Tibial nerve (tissue), 4 donors: Measurements from ENCODE around the gene GRID1.

ENCODE experiments used
- EP300 ChIP-seq, 2 donors: sonication (generic); formaldehyde crosslinking; IDR thresholded peaks; one replicate each; pipeline ENCODE4 v1.6.1; 2017; ENCODE audit warnings: antibody characterized with exemption in 2 of 2, mild to moderate bottlenecking in 1 of 2
- TF ChIP-seq, protein P1 (sequence below), 5 experiments: fragments of 200-600 bp in 3 of 5; fragments of 450-650 bp in 2 of 5; sonication (generic) in 3 of 5; IDR thresholded peaks; one replicate each; pipeline ENCODE4 v1.5.1; 2016 to 2019; ENCODE audit warnings: antibody characterized with exemption in 5 of 5, mild to moderate bottlenecking in 3 of 5, moderate library complexity in 2 of 5

DNA sequence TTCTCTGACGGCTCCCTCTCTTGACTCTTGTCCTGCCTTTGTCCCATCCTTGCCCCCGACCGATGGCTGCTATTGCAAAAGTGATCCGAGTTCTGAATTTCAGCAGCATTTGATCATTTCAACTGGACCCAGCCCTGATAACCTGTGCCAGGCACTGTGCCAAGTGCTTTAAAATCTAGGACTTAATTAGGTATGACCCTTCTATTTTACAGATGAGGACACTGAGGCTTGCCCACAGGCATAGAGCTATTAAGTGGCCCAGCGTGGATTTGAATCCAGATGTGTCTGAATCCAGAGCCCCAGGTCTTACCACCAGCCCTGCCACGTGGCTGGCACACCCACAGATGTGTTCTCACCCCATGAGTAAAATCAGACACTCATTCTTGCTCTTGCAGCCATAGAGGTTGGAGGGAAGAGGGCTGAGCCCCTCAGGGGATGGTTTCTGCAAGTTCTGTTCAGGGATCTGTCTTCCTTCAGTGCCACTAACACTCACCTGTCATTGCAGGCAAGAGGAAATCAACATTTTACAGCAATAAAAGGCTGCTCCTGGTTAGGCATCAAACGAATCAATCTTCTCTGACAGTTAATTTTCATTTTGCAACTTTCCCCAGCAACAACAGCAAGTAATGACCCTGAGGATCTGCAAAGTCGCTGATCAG, 101.2 kb downstream of the GRID1 start:
- TF ChIP-seq, protein P1, sequence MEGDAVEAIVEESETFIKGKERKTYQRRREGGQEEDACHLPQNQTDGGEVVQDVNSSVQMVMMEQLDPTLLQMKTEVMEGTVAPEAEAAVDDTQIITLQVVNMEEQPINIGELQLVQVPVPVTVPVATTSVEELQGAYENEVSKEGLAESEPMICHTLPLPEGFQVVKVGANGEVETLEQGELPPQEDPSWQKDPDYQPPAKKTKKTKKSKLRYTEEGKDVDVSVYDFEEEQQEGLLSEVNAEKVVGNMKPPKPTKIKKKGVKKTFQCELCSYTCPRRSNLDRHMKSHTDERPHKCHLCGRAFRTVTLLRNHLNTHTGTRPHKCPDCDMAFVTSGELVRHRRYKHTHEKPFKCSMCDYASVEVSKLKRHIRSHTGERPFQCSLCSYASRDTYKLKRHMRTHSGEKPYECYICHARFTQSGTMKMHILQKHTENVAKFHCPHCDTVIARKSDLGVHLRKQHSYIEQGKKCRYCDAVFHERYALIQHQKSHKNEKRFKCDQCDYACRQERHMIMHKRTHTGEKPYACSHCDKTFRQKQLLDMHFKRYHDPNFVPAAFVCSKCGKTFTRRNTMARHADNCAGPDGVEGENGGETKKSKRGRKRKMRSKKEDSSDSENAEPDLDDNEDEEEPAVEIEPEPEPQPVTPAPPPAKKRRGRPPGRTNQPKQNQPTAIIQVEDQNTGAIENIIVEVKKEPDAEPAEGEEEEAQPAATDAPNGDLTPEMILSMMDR (IDR thresholded peaks at IDR 0.05): no peak
- TF ChIP-seq EP300 (IDR thresholded peaks at IDR 0.05): no peak
